Lower leg skin (tissue), 3 donors: Measurements from ENCODE around the gene PNMA6E.

Source experiments
- CTCF ChIP-seq, 3 donors: fragments of 450-650 bp; IDR thresholded peaks; one replicate each; pipeline ENCODE4 v1.5.1; 2016; ENCODE audit warnings: antibody characterized with exemption in 3 of 3, mild to moderate bottlenecking in 3 of 3, moderate library complexity in 2 of 3
- POLR2A ChIP-seq, 2 donors: fragments of 450-650 bp; IDR thresholded peaks; one replicate each; pipeline ENCODE4 v1.6.1; 2016 to 2017; ENCODE audit warnings: antibody characterized with exemption in 2 of 2, mild to moderate bottlenecking in 1 of 2, moderate library complexity in 1 of 2

GRCh38 chrX:153406903-153407302 lies 5.8 kb upstream of the PNMA6E start:
- no peak for TF ChIP-seq CTCF (IDR thresholded peaks at IDR 0.05)
- no peak for TF ChIP-seq POLR2A (IDR thresholded peaks at IDR 0.05)
